HG02981 (cell line): Measurements from ENCODE around the gene EIF4H.
"Not testable (repeated sequence)": the region's sequence is repeated elsewhere in the genome, so short reads cannot be mapped to it uniquely, and the experiment has no call there.

Experiments used
- ATAC-seq: cut with Tn5 transposase; IDR thresholded peaks from one replicate; pipeline ENCODE4 v1.9.1; 2021; ENCODE audit warnings: mild to moderate bottlenecking, moderate library complexity; ENCODE audit not compliant: unreplicated experiment

EIF4H gene

DNA sequence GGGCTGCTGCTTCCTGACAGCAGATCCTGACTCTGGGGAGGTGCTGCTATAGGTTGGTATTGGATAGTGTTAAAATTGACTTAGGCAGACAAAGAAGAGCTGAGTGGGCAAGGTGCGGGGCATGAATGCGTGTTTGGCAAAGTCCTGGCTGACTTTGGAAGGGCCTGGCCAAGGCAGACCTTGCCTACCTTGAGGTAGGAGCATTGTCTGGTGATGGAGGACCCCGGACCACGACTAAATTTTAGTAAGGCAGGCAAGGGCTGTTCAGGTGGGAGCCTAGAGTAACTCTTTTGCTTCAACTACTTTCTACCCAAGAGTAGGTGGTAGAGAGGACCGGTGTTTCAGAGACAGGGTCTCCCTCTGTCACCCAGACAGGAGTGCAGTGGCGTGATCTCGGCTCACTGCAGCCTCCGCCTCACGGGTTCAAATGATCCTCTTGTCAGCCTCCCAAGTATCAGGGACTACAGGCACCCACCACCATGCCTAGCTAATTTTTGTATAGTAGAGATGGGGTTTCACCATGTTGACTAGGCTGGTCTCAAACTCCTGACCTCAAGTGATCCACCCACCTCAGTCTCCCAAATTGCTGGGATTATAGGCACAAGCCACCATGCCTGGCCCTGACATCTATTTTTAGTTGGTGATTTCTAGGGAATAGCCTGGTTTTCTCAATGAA is 23.4 kb downstream of the EIF4H start:
- ATAC-seq = no peak

DNA sequence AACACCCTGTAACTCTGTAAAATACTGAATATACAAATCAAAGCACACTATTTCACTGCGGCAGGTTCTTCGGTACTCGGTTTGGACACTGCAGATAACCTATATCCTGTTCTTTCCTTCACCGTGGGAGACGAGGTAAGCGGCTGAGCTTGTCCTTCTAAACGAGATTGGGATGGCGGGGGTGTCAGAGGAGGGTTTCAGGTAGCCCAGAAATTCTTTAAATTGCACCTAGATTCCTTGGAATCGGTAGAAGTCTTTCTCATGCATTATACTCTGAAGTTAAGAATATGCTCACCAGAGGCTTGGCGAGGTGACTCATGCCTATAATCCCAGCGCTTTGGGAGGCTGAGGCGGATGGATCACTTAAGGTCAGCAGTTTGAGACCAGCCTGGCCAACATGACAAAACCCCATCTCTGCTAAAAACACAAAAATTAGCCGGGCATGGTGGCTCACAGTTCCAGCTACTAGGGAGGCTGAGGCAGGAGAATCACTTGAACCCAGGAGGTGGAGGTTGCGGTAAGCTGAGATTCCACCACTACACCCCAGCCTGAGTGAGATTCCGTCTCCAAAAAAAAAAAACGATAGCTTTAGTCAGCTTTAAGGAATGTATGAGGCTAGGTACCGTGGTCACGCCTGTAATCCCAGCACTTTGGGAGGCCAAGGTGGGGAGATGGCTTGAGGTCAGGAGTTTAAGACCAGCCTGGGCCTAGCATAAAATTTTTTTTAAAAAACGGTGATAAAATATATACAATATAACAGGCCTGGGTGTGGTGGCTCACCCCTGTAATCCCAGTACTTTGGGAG is 25.6 kb downstream of the EIF4H start:
- ATAC-seq = no peak

GRCh38 chr7:74202841-74203556 is 28.8 kb downstream of the EIF4H start:
- no peak for ATAC-seq

- no peak for ATAC-seq
Measured at GRCh38 chr7:74203956-74204618, 29.9 kb downstream of the EIF4H start.

GRCh38 chr7:74206052-74206451 is 31.9 kb downstream of the EIF4H start:
- ATAC-seq = not testable (repeated sequence)

DNA sequence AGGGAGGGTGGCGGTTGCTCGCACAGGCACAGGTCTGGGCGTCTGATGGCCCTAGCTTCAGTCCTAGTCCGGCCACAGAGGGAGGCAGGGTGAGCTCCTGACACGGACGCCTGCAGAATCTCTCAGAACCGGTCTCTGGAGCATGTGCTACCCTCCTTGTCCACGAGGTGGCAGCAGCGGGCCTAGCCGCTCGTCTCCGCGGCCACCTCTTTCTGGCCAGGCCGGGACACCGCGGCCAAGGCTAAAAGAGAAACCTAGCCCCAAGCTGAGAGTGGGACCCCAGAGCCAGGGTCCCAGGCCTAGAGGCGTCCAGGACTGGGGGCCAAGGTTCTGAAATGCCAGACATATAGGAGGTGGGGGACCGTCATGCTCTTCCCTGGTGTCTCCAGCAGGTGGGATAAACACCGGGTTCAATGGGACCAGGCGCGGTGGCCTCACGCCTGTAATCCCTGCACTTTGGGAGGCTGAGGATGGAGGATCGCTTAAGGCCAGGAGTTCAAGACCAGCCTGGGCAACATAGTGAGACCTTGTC is 32.5 kb downstream of the EIF4H start:
- no peak for ATAC-seq

- no peak for ATAC-seq
Measured at GRCh38 chr7:74207586-74207985, 33.4 kb downstream of the EIF4H start.

- not testable (repeated sequence) for ATAC-seq
Measured at GRCh38 chr7:74208241-74208640, 34.1 kb downstream of the EIF4H start.

- no peak for ATAC-seq
Measured at GRCh38 chr7:74212661-74213060, 38.5 kb downstream of the EIF4H start.

- no peak for ATAC-seq
Measured at GRCh38 chr7:74214816-74215630, 40.9 kb downstream of the EIF4H start.

GRCh38 chr7:74215921-74216320 is 41.8 kb downstream of the EIF4H start:
- no peak for ATAC-seq

DNA sequence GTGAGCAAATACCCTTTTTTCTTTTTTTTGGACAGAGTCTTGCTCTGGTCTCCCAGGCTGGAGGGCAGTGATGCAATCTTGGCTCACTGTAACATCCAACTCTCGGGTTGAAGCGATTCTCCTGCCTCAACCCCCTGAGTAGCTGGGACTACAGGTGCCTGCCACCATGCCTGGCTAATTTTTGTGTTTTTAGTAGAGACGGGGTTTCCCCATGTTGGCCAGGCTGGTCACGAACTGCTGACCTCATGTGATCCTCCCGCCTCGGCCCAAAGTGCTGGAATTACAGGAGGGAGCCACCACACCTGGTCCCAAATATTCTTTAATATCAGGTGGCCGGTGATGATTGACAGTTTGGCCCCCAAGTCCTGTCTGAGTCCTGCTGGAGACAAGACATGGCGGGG is 42.2 kb downstream of the EIF4H start:
- no peak for ATAC-seq

- peak; percentile 68 for ATAC-seq
Measured at GRCh38 chr7:74217455-74218342, 43.5 kb downstream of the EIF4H start.

- no peak for ATAC-seq
Measured at GRCh38 chr7:74218343-74218698, 44.2 kb downstream of the EIF4H start.

DNA sequence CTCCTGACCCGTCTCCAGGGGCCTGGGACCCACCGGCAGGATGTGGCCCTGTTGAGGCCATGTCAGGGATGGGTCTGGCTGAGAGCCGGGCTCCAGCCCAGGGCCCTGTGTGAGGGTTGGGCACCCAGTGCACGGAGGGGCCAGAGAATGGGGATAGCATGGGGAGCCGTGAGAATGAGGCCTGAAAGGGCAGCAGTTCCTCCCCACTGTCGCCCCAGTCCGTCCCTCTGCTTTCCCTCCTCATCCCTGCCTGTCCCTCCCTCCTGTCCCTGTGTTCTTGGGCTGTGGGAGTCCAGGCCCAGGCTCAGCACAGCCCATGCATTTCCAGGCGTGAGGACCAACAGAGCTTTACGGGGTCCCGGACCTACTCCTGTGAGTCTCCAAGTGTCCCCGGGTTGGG is 45.3 kb downstream of the EIF4H start:
- ATAC-seq = no peak

- ATAC-seq = no peak
Measured at GRCh38 chr7:74220229-74220628, 46.1 kb downstream of the EIF4H start.

- no peak for ATAC-seq
Measured at GRCh38 chr7:74221713-74222112, 47.6 kb downstream of the EIF4H start.

- no peak for ATAC-seq
Measured at GRCh38 chr7:74222851-74223710, 48.9 kb downstream of the EIF4H start.
